Measurements from ENCODE around the gene CBL.

CBL gene

GRCh38 chr11:119299416-119299815 is 93.3 kb downstream of the CBL start:
- TF ChIP-seq CTCF (conservative IDR thresholded peaks at IDR 0.05; ENCODE audit: low read depth, low read length), result no peak
- DNase-seq (ENCODE audit: low read depth), result no peak
- no peak overlapping the region for H3K4me3 ChIP-seq (ENCODE audit: low read depth, low read length)

- no peak for DNase-seq (ENCODE audit: low read depth)
- H3K4me3 ChIP-seq (ENCODE audit: low read depth, low read length), result no peak overlapping the region
- TF ChIP-seq CTCF (conservative IDR thresholded peaks at IDR 0.05; ENCODE audit: low read depth, low read length), result no peak
Observed at GRCh38 chr11:119300198-119300964, 94.2 kb downstream of the CBL start.

- no peak overlapping the region for H3K4me3 ChIP-seq (ENCODE audit: low read depth, low read length)
- DNase-seq (ENCODE audit: low read depth), result no peak
- TF ChIP-seq CTCF (conservative IDR thresholded peaks at IDR 0.05; ENCODE audit: low read depth, low read length), result no peak
Observed at GRCh38 chr11:119303227-119303718, 97.1 kb downstream of the CBL start.

- no peak overlapping the region for H3K4me3 ChIP-seq (ENCODE audit: low read depth, low read length)
- no peak for DNase-seq (ENCODE audit: low read depth)
- TF ChIP-seq CTCF (conservative IDR thresholded peaks at IDR 0.05; ENCODE audit: low read depth, low read length), result no peak
Observed at GRCh38 chr11:119305556-119306372, 99.6 kb downstream of the CBL start.

GRCh38 chr11:119306373-119306890 is 100.3 kb downstream of the CBL start:
- no peak for TF ChIP-seq CTCF (conservative IDR thresholded peaks at IDR 0.05; ENCODE audit: low read depth, low read length)
- peak; percentile 80 for DNase-seq (ENCODE audit: low read depth)
- no peak overlapping the region for H3K4me3 ChIP-seq (ENCODE audit: low read depth, low read length)

GRCh38 chr11:119307219-119307618 is 101.1 kb downstream of the CBL start:
- DNase-seq (ENCODE audit: low read depth), result no peak
- peak; percentile 24 for TF ChIP-seq CTCF (conservative IDR thresholded peaks at IDR 0.05; ENCODE audit: low read depth, low read length)
- no peak overlapping the region for H3K4me3 ChIP-seq (ENCODE audit: low read depth, low read length)
